ENCODE data around the gene WASHC3. TPM values are rescaled to one million over a fixed set of nuclear protein-coding genes. Genes with fewer than 3 reads are reported as not detected.
"Not testable (repeated sequence)": the region's sequence is repeated elsewhere in the genome, so short reads cannot be mapped to it uniquely, and the experiment has no call there.

The WASHC3 gene
- 9.9 TPM for polyA plus RNA-seq (2013, experiment 1 of 2)
- 17.4 TPM for polyA plus RNA-seq (2013, experiment 2 of 2)

- WGBS, result 4% methylated on average over 43 of the region's 44 CpGs
- H3K4me1 ChIP-seq (ENCODE audit: insufficient read depth, low read length), result no peaks in the 10 kb centered on the region
- H3K27me3 ChIP-seq (ENCODE audit: insufficient read depth, low read length), result no peaks in the 10 kb centered on the region
- no peak within 1 kb of the TSS for H3K27ac ChIP-seq (ENCODE audit: low read depth, low read length)
- H3K9ac ChIP-seq (ENCODE audit: low read depth, low read length), result peak within 1 kb of the TSS; percentile 64
- H3K9me3 ChIP-seq (ENCODE audit: insufficient read depth, low read depth, low read length), result no peaks in the 10 kb centered on the region
- no peaks in the 10 kb centered on the region for H3K36me3 ChIP-seq (ENCODE audit: insufficient read depth, low read length)
- peak within 1 kb of the TSS; percentile 88 for H3K4me3 ChIP-seq (ENCODE audit: low read length)
Measured at GRCh38 chr12:102061560-102062418, at the start of gene WASHC3. Gene WASHC3 (minus strand): TSS chr12:102061991. CDS start chr12:102061962, 29 bp downstream.

- H3K4me1 ChIP-seq (ENCODE audit: insufficient read depth, low read length), result peaks cover 16% of the 10 kb centered on the region
- H3K9me3 ChIP-seq (ENCODE audit: insufficient read depth, low read depth, low read length), result peaks cover 6% of the 10 kb centered on the region; the same call in 1 of the 2 replicates
- no peaks in the 10 kb centered on the region for H3K27me3 ChIP-seq (ENCODE audit: insufficient read depth, low read length)
- H3K36me3 ChIP-seq (ENCODE audit: insufficient read depth, low read length), result peaks cover 81% of the 10 kb centered on the region
- H3K9ac ChIP-seq (ENCODE audit: low read depth, low read length), result no peak overlapping the region
- H3K4me3 ChIP-seq (ENCODE audit: low read length), result no peak overlapping the region
- H3K27ac ChIP-seq (ENCODE audit: low read depth, low read length), result no peak overlapping the region
Measured at GRCh38 chr12:102110782-102111181, 49.0 kb upstream of the WASHC3 start.

GRCh38 chr12:102107970-102108369 is 46.2 kb upstream of the WASHC3 start:
- Histone ChIP-seq H3K27ac (ENCODE audit: low read depth, low read length) (no peak overlapping the region), H3K9me3 (ENCODE audit: insufficient read depth, low read depth, low read length) (peaks cover 6% of the 10 kb centered on the region; the same call in 1 of the 2 replicates), H3K36me3 (ENCODE audit: insufficient read depth, low read length) (peaks cover 96% of the 10 kb centered on the region), H3K4me3 (ENCODE audit: low read length) (no peak overlapping the region), H3K27me3 (ENCODE audit: insufficient read depth, low read length) (no peaks in the 10 kb centered on the region), H3K9ac (ENCODE audit: low read depth, low read length) (no peak overlapping the region), H3K4me1 (ENCODE audit: insufficient read depth, low read length) (peaks cover 5% of the 10 kb centered on the region)
- WGBS, result 93% methylated on average over 1 of the region's 1 CpG

GRCh38 chr12:102106905-102107304 is 45.1 kb upstream of the WASHC3 start:
- WGBS, result 97% methylated on average over 3 of the region's 3 CpGs
- H3K27me3 ChIP-seq (ENCODE audit: insufficient read depth, low read length), result no peaks in the 10 kb centered on the region
- H3K9ac ChIP-seq (ENCODE audit: low read depth, low read length), result no peak overlapping the region
- peaks cover 6% of the 10 kb centered on the region; the same call in 1 of the 2 replicates for H3K9me3 ChIP-seq (ENCODE audit: insufficient read depth, low read depth, low read length)
- peaks cover 89% of the 10 kb centered on the region for H3K36me3 ChIP-seq (ENCODE audit: insufficient read depth, low read length)
- no peaks in the 10 kb centered on the region for H3K4me1 ChIP-seq (ENCODE audit: insufficient read depth, low read length)
- no peak overlapping the region for H3K27ac ChIP-seq (ENCODE audit: low read depth, low read length)
- no peak overlapping the region for H3K4me3 ChIP-seq (ENCODE audit: low read length)

GRCh38 chr12:102096855-102097254 is 35.1 kb upstream of the WASHC3 start:
- H3K9me3 ChIP-seq (ENCODE audit: insufficient read depth, low read depth, low read length), result no peaks in the 10 kb centered on the region
- peaks cover 94% of the 10 kb centered on the region for H3K36me3 ChIP-seq (ENCODE audit: insufficient read depth, low read length)

GRCh38 chr12:102095677-102096263 is 34.0 kb upstream of the WASHC3 start:
- Histone ChIP-seq H3K9me3 (ENCODE audit: insufficient read depth, low read depth, low read length) (peaks cover 2% of the 10 kb centered on the region; the same call in 1 of the 2 replicates), H3K4me1 (ENCODE audit: insufficient read depth, low read length) (no peaks in the 10 kb centered on the region), H3K9ac (ENCODE audit: low read depth, low read length) (no peak overlapping the region), H3K4me3 (ENCODE audit: low read length) (no peak overlapping the region), H3K27ac (ENCODE audit: low read depth, low read length) (no peak overlapping the region), H3K36me3 (ENCODE audit: insufficient read depth, low read length) (peaks cover 93% of the 10 kb centered on the region), H3K27me3 (ENCODE audit: insufficient read depth, low read length) (no peaks in the 10 kb centered on the region)
- WGBS, result 91% methylated on average over 1 of the region's 2 CpGs

More at GRCh38 chr12:102096855-102097254, 35.1 kb upstream of the WASHC3 start:
- no peak overlapping the region for H3K9ac ChIP-seq (ENCODE audit: low read depth, low read length)
- H3K27ac ChIP-seq (ENCODE audit: low read depth, low read length), result no peak overlapping the region
- H3K4me3 ChIP-seq (ENCODE audit: low read length), result no peak overlapping the region
- WGBS, result 97% methylated on average over 3 of the region's 3 CpGs
- H3K27me3 ChIP-seq (ENCODE audit: insufficient read depth, low read length), result no peaks in the 10 kb centered on the region
- H3K4me1 ChIP-seq (ENCODE audit: insufficient read depth, low read length), result no peaks in the 10 kb centered on the region

GRCh38 chr12:102093319-102093718 is 31.5 kb upstream of the WASHC3 start:
- Histone ChIP-seq H3K36me3 (ENCODE audit: insufficient read depth, low read length) (peaks cover 81% of the 10 kb centered on the region), H3K4me1 (ENCODE audit: insufficient read depth, low read length) (no peaks in the 10 kb centered on the region), H3K27me3 (ENCODE audit: insufficient read depth, low read length) (no peaks in the 10 kb centered on the region), H3K4me3 (ENCODE audit: low read length) (no peak overlapping the region), H3K9me3 (ENCODE audit: insufficient read depth, low read depth, low read length) (peaks cover 15% of the 10 kb centered on the region), H3K9ac (ENCODE audit: low read depth, low read length) (no peak overlapping the region), H3K27ac (ENCODE audit: low read depth, low read length) (no peak overlapping the region)

- H3K4me3 ChIP-seq (ENCODE audit: low read length); H3K27me3 ChIP-seq (ENCODE audit: insufficient read depth, low read length); H3K4me1 ChIP-seq (ENCODE audit: insufficient read depth, low read length); H3K27ac ChIP-seq (ENCODE audit: low read depth, low read length); H3K9ac ChIP-seq (ENCODE audit: low read depth, low read length): not testable (repeated sequence)
- H3K9me3 ChIP-seq (ENCODE audit: insufficient read depth, low read depth, low read length), result peaks cover 15% of the 10 kb centered on the region
- 96% methylated on average over 38 of the region's 38 CpGs for WGBS
- H3K36me3 ChIP-seq (ENCODE audit: insufficient read depth, low read length), result peaks cover 63% of the 10 kb centered on the region
Measured at GRCh38 chr12:102089228-102089835, 27.5 kb upstream of the WASHC3 start.

GRCh38 chr12:102080842-102081241 is 19.1 kb upstream of the WASHC3 start:
- Histone ChIP-seq H3K9ac (ENCODE audit: low read depth, low read length) (no peak overlapping the region), H3K9me3 (ENCODE audit: insufficient read depth, low read depth, low read length) (no peaks in the 10 kb centered on the region), H3K4me1 (ENCODE audit: insufficient read depth, low read length) (no peaks in the 10 kb centered on the region), H3K4me3 (ENCODE audit: low read length) (no peak overlapping the region), H3K27ac (ENCODE audit: low read depth, low read length) (no peak overlapping the region), H3K27me3 (ENCODE audit: insufficient read depth, low read length) (no peaks in the 10 kb centered on the region), H3K36me3 (ENCODE audit: insufficient read depth, low read length) (peaks cover 90% of the 10 kb centered on the region)
- WGBS, result 90% methylated on average over 4 of the region's 4 CpGs

- not testable (repeated sequence) for H3K4me1 ChIP-seq (ENCODE audit: insufficient read depth, low read length); H3K4me3 ChIP-seq (ENCODE audit: low read length); H3K9me3 ChIP-seq (ENCODE audit: insufficient read depth, low read depth, low read length); H3K27ac ChIP-seq (ENCODE audit: low read depth, low read length); H3K27me3 ChIP-seq (ENCODE audit: insufficient read depth, low read length); H3K9ac ChIP-seq (ENCODE audit: low read depth, low read length)
- WGBS, result 94% methylated on average over 7 of the region's 7 CpGs
- peaks cover 41% of the 10 kb centered on the region for H3K36me3 ChIP-seq (ENCODE audit: insufficient read depth, low read length)
Measured at GRCh38 chr12:102072092-102072491, 10.3 kb upstream of the WASHC3 start.

- WGBS, result 100% methylated on average over 3 of the region's 3 CpGs
Measured at GRCh38 chr12:102069707-102070106, 7.9 kb upstream of the WASHC3 start.

More at GRCh38 chr12:102069707-102070106, 7.9 kb upstream of the WASHC3 start:
- Histone ChIP-seq H3K4me1 (ENCODE audit: insufficient read depth, low read length) (no peaks in the 10 kb centered on the region), H3K36me3 (ENCODE audit: insufficient read depth, low read length) (peaks cover 17% of the 10 kb centered on the region), H3K27me3 (ENCODE audit: insufficient read depth, low read length) (no peaks in the 10 kb centered on the region), H3K4me3 (ENCODE audit: low read length) (no peak overlapping the region), H3K9me3 (ENCODE audit: insufficient read depth, low read depth, low read length) (no peaks in the 10 kb centered on the region), H3K9ac (ENCODE audit: low read depth, low read length) (no peak overlapping the region), H3K27ac (ENCODE audit: low read depth, low read length) (no peak overlapping the region)
